HepG2 (cell line): ENCODE data around the gene UBXN1. TPM values are rescaled to one million over a fixed set of nuclear protein-coding genes. Genes with fewer than 3 reads are reported as not detected.

Experiments used
- BCL3 ChIP-seq: sonication (generic); formaldehyde crosslinking; IDR thresholded peaks from 2 replicates; pipeline ENCODE4 v1.5.1; 2020; ENCODE audit warnings: mild to moderate bottlenecking, missing genetic modification reagents, moderate library complexity
- BORCS8-MEF2B ChIP-seq: sonication (generic); formaldehyde crosslinking; IDR thresholded peaks from 2 replicates; pipeline ENCODE4 v1.8.0; 2022; ENCODE audit warnings: mild to moderate bottlenecking, missing genetic modification reagents
- KLF16 ChIP-seq, 2 experiments: sonication (generic) in 1 of 2; formaldehyde crosslinking in 1 of 2; IDR thresholded peaks; 2 replicates each; pipeline versions ENCODE4 v1.6.1 to v1.8.0; 2016 to 2023; ENCODE audit warnings: missing genetic modification reagents in 2 of 2, missing compliant biosample characterization in 1 of 2
- NR0B2 ChIP-seq: sonication (generic); formaldehyde crosslinking; IDR thresholded peaks from 2 replicates; pipeline ENCODE4 v1.4.0; 2020; ENCODE audit warnings: mild to moderate bottlenecking, missing genetic modification reagents
- NR2C2 ChIP-seq: sonication (generic); formaldehyde crosslinking; IDR thresholded peaks from 2 replicates; pipeline ENCODE4 v1.4.0; 2020; ENCODE audit warnings: missing genetic modification reagents, mild to moderate bottlenecking, moderate library complexity, borderline replicate concordance
- PHF20 ChIP-seq: sonication (generic); formaldehyde crosslinking; IDR thresholded peaks from 2 replicates; pipeline ENCODE4 v1.5.0; 2020; ENCODE audit warnings: mild to moderate bottlenecking, missing genetic modification reagents
- SAP130 ChIP-seq: IDR thresholded peaks from 2 replicates; pipeline ENCODE4 v1.6.1; 2016; ENCODE audit warnings: low read depth
- TBX2 ChIP-seq: sonication (generic); formaldehyde crosslinking; IDR thresholded peaks from 2 replicates; pipeline ENCODE4 v1.5.0; 2020; ENCODE audit warnings: missing genetic modification reagents, mild to moderate bottlenecking, borderline replicate concordance
- ZBTB2 ChIP-seq: sonication (generic); formaldehyde crosslinking; IDR thresholded peaks from 2 replicates; pipeline ENCODE4 v1.8.0; 2022; ENCODE audit warnings: low read depth, missing genetic modification reagents
- ZFP1 ChIP-seq: IDR thresholded peaks from 2 replicates; pipeline ENCODE4 v1.6.1; 2016
- ZFP82 ChIP-seq: sonication (generic); formaldehyde crosslinking; IDR thresholded peaks from 2 replicates; pipeline ENCODE4 v1.5.1; 2020; ENCODE audit warnings: mild to moderate bottlenecking, missing genetic modification reagents, borderline replicate concordance
- ZGPAT ChIP-seq: IDR thresholded peaks from 2 replicates; pipeline ENCODE4 v1.6.1; 2016; ENCODE audit warnings: mild to moderate bottlenecking
- ZKSCAN8 ChIP-seq: IDR thresholded peaks from 2 replicates; pipeline ENCODE4 v1.6.1; 2016; ENCODE audit warnings: borderline replicate concordance, missing genetic modification reagents, missing compliant biosample characterization
- ZNF251 ChIP-seq: sonication (generic); formaldehyde crosslinking; IDR thresholded peaks from 2 replicates; pipeline ENCODE4 v1.9.0; 2021; ENCODE audit warnings: mild to moderate bottlenecking, missing genetic modification reagents
- ZNF343 ChIP-seq: sonication (generic); formaldehyde crosslinking; IDR thresholded peaks from 2 replicates; pipeline ENCODE4 v1.4.0; 2020; ENCODE audit warnings: mild to moderate bottlenecking, missing genetic modification reagents
- ZNF639 ChIP-seq: conservative IDR thresholded peaks from 2 replicates; pipeline ENCODE4 v1.6.1; 2018; ENCODE audit warnings: missing genetic modification reagents
- ZNF687 ChIP-seq: sonication (generic); formaldehyde crosslinking; IDR thresholded peaks from 2 replicates; pipeline ENCODE4 v1.5.1; 2020; ENCODE audit warnings: mild to moderate bottlenecking, missing genetic modification reagents, moderate library complexity
- polyA plus RNA-seq, 8 experiments: library from polyadenylated mRNA; depleted of rRNA in 3 of 8; stranded (reverse) in 7 of 8; unstranded in 1 of 8; fragments of >200 nt; fragmentation: Illumina TruSeq in 4 of 8; extraction: Trizol in 4 of 8; gene quantifications; 2 replicates each; pipeline versions ENCODE4 v1.2.1 to v1.2.3, GENCODE V29; 2011 to 2016; ENCODE audit warnings: low read depth in 4 of 8, missing spikeins in 1 of 8, mixed read lengths in 1 of 8; ENCODE audit not compliant: insufficient read depth in 1 of 8
- total RNA-seq, 5 experiments: library from RNA; depleted of rRNA; stranded (reverse); fragments of >200 nt; fragmentation: Illumina TruSeq; extraction: Trizol; gene quantifications; 2 replicates each; pipeline ENCODE4 v1.2.3, GENCODE V29; 2016; ENCODE audit warnings: low read depth in 1 of 5

UBXN1 gene
- total and polyA plus RNA-seq, 2 of the 13 experiments (the other 11 are each of a cell fraction or from before 2014, with no cell fraction given), result 47.5 to 52.4 TPM

GRCh38 chr11:62705880-62706849 lies 27.3 kb upstream of the UBXN1 start (continued):
- no peak for TF ChIP-seq NR0B2 (CRISPR knock-in tag)
- TF ChIP-seq ZBTB2 (CRISPR knock-in tag), result peak; percentile 34; the same call in 1 of the 2 replicates
- peak; percentile 39; the same call in 1 of the 2 replicates for TF ChIP-seq ZGPAT (CRISPR knock-in tag)
- TF ChIP-seq ZNF687 (CRISPR knock-in tag), result peak; percentile 80
- peak; percentile 75 for TF ChIP-seq BCL3 (CRISPR knock-in tag)
- no peak for TF ChIP-seq ZFP1
- TF ChIP-seq TBX2 (CRISPR knock-in tag), result 0 out of 2 replicates have a peak, but pooled peaks have one; percentile 26
- no peak for TF ChIP-seq ZNF251 (CRISPR knock-in tag)
- peak in 1 of 2 experiments; percentile 52; a peak in 1 of 4 replicates for TF ChIP-seq KLF16 (CRISPR knock-in tag; IDR thresholded peaks at IDR 0.05)
- peak; percentile 7; the same call in 1 of the 2 replicates for TF ChIP-seq BORCS8-MEF2B (CRISPR knock-in tag)
- no peak for TF ChIP-seq ZNF343 (CRISPR knock-in tag)
- no peak for TF ChIP-seq ZNF639 (CRISPR knock-in tag)
- TF ChIP-seq ZKSCAN8 (CRISPR knock-in tag), result peak; percentile 33; the same call in 1 of the 2 replicates
- peak; percentile 90 for TF ChIP-seq SAP130
- TF ChIP-seq NR2C2 (CRISPR knock-in tag), result no peak; the same call in 1 of the 2 replicates
- no peak for TF ChIP-seq ZFP82 (CRISPR knock-in tag)
- peak; percentile 39; the same call in 1 of the 2 replicates for TF ChIP-seq PHF20 (CRISPR knock-in tag)
